WI38 (cell line): ENCODE measurements around the gene EPHB6.

Source experiments
- H3K4me3 ChIP-seq: 2 replicates; pipeline ENCODE4 v1.5.1; 2011; ENCODE audit warnings: low read depth, mild to moderate bottlenecking, control low read depth, low read length
- TF ChIP-seq, protein P1 (sequence below): IDR thresholded peaks from 2 replicates; pipeline ENCODE4 v1.5.1; 2012; ENCODE audit warnings: low read depth, mild to moderate bottlenecking, control low read depth, low read length

The EPHB6 gene

GRCh38 chr7:142898377-142899170, 43.7 kb downstream of the EPHB6 start:
- no peak overlapping the region for H3K4me3 ChIP-seq
- TF ChIP-seq, protein P1, sequence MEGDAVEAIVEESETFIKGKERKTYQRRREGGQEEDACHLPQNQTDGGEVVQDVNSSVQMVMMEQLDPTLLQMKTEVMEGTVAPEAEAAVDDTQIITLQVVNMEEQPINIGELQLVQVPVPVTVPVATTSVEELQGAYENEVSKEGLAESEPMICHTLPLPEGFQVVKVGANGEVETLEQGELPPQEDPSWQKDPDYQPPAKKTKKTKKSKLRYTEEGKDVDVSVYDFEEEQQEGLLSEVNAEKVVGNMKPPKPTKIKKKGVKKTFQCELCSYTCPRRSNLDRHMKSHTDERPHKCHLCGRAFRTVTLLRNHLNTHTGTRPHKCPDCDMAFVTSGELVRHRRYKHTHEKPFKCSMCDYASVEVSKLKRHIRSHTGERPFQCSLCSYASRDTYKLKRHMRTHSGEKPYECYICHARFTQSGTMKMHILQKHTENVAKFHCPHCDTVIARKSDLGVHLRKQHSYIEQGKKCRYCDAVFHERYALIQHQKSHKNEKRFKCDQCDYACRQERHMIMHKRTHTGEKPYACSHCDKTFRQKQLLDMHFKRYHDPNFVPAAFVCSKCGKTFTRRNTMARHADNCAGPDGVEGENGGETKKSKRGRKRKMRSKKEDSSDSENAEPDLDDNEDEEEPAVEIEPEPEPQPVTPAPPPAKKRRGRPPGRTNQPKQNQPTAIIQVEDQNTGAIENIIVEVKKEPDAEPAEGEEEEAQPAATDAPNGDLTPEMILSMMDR = no peak

GRCh38 chr7:142899661-142900060, 44.8 kb downstream of the EPHB6 start:
- TF ChIP-seq, protein P1 = no peak

DNA sequence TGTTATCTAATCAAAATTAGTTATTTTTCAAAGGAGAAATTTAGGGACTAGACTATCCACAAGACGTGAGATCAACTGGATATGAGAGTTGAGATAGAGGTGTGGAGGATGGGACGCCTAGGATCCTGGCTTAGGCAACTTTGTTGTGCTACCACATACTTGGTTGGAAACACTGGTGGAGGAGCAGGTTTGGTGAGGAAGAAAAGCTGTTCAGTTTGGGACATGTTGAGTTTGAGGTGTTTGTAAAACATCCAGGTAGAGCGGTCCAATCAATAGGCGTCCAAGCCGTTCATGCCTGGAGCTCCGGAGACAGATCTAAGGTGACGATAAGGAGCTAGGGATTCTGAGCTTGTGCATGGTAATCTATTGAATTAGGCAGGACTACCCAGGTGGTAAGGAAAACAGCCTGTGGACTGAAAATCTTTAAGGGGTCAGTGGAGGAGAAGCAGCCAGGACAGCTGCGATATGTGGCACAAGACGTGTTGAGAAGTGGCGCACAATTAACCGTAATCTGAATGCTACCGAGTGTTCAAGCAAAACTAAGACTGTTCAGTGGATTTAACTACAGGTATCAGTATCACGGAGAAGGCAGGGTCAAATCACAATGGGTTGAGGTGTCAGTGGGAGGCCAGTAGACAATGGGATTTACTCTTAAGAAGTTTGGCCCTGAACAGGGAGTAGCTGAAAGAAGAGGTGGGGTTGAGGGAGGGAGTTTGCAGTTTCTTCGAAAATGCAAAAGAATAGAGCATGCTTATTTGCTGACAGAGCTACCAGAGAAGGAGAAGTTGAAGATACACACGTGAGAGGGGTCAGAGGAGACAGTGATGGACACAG, 46.8 kb downstream of the EPHB6 start:
- H3K4me3 ChIP-seq = no peak overlapping the region
- TF ChIP-seq, protein P1 = no peak

More at GRCh38 chr7:142899661-142900060, 44.8 kb downstream of the EPHB6 start:
- H3K4me3 ChIP-seq = no peak overlapping the region

GRCh38 chr7:142904128-142904527, 49.3 kb downstream of the EPHB6 start:
- TF ChIP-seq, protein P1 = no peak
- no peak overlapping the region for H3K4me3 ChIP-seq

DNA sequence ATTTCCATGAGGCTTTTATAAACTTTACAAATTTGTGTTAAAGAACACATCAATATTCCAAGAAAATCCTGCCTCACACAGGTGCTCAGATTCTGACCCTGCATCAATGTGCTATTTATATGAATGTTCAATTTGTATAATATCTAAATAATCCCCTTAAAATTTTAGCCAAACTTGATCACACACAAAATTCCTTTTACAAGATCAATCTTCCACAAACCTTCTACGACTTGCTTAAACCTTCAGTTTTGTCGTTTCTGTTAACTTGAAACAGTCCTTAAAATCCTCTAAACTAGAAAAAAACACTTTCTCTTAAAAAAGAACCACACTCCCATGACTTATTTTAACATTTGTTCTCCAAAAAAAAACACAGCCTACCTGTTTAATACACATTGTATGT, 50.9 kb downstream of the EPHB6 start:
- TF ChIP-seq, protein P1 = no peak
- H3K4me3 ChIP-seq = no peak overlapping the region

DNA sequence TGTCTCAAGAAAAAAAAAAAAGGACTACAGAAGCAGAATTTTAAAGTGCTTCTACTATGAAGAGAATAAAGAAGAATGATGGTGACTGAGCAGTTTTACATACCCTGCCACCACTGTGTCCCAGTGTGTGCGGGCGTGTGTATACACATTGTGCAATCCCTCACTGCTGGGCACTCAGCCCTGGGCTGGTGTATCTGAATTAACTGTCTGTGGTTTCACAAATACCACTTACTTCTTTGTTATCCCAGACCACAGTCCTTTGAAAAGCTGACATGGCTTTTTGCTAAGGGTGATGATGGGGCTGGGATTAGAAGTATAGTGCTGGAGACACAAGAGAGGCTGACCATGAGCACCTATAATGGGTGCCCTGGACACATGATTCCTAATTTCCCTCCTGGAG, 51.8 kb downstream of the EPHB6 start:
- TF ChIP-seq, protein P1 = no peak
- no peak overlapping the region for H3K4me3 ChIP-seq

DNA sequence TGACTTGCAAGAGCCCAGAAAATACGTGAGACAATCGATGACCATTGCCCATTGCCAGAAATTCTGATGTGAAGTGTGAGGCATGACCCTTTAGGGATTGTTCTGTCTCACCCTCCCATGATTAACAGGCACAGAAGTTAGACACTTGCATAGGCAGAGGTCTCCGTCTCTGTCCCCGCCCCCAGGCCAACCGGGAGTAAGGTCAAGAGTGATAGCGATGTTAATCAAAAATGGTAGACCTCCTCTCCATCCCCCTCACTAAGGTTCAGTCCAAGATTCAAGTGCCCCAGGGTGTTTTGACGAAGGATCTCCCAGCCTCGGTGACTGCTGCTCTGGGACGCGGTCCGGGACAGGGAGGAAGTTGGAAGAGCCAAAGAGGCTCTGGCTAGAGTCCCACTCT, 53.4 kb downstream of the EPHB6 start:
- TF ChIP-seq, protein P1 = no peak

More for the DNA sequence above, 53.4 kb downstream of the EPHB6 start:
- no peak overlapping the region for H3K4me3 ChIP-seq
